Measurements from ENCODE around the gene INPPL1.

- TF ChIP-seq POLR2AphosphoS5 (IDR thresholded peaks at IDR 0.05) = no peak
- no peak for TF ChIP-seq CTCF (IDR thresholded peaks at IDR 0.05)
Observed at GRCh38 chr11:72203163-72203562, 21.4 kb upstream of the INPPL1 start.

Measured in gastroesophageal sphincter (tissue), 3 donors.